Measurements from ENCODE around the gene ADAM30.
"Not testable (repeated sequence)": the region's sequence is repeated elsewhere in the genome, so short reads cannot be mapped to it uniquely, and the experiment has no call there.

Gene ADAM30

GRCh38 chr1:119862276-119862675 is 34.0 kb downstream of the ADAM30 start:
- Histone ChIP-seq H3K27ac (no peak overlapping the region), H3K9me3 (ENCODE audit: low read depth, low read length) (no peaks in the 10 kb centered on the region), H3K36me3 (ENCODE audit: insufficient read depth, low read length) (no peaks in the 10 kb centered on the region), H3K9ac (ENCODE audit: insufficient read length) (no peak overlapping the region), H3K4me3 (no peak overlapping the region)
- no peak for TF ChIP-seq POLR2AphosphoS5 (IDR thresholded peaks at IDR 0.05; ENCODE audit: borderline replicate concordance, low read depth, low read length)
- TF ChIP-seq EZH2 (IDR thresholded peaks at IDR 0.05): no peak
- TF ChIP-seq FOXP2 (optimal IDR thresholded peaks at IDR 0.05; ENCODE audit: control extremely low read depth, extremely low read length, insufficient read depth): no peak
- no peak for DNase-seq (ENCODE audit: low read depth, low spot score)

DNA sequence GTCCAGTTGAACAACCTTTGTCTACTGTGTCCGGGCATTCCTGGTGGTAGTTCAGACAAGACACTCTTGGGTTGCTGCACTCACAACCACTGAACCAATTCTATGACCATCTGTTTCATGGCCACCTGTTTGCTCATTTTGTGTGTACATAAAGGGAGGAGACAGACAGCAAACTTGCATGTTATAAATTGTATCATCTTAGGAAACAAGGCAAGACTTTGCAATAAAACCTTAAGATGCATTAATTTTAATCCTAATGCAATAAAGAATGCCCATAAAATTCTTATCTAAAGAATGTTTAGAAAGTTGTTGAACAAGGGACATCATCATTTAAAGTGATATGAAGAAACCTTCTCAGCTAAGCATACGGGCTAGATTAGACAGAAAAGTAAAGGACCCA is 34.8 kb downstream of the ADAM30 start:
- TF ChIP-seq POLR2AphosphoS5 (IDR thresholded peaks at IDR 0.05; ENCODE audit: borderline replicate concordance, low read depth, low read length) (no peak), FOXP2 (optimal IDR thresholded peaks at IDR 0.05; ENCODE audit: control extremely low read depth, extremely low read length, insufficient read depth) (no peak), EZH2 (IDR thresholded peaks at IDR 0.05) (no peak)
- H3K9me3 ChIP-seq (ENCODE audit: low read depth, low read length): no peaks in the 10 kb centered on the region
- no peak overlapping the region for H3K4me3 ChIP-seq
- DNase-seq (ENCODE audit: low read depth, low spot score): no peak
- H3K36me3 ChIP-seq (ENCODE audit: insufficient read depth, low read length): no peaks in the 10 kb centered on the region
- H3K27ac ChIP-seq: no peak overlapping the region
- H3K9ac ChIP-seq (ENCODE audit: insufficient read length): no peak overlapping the region

DNA sequence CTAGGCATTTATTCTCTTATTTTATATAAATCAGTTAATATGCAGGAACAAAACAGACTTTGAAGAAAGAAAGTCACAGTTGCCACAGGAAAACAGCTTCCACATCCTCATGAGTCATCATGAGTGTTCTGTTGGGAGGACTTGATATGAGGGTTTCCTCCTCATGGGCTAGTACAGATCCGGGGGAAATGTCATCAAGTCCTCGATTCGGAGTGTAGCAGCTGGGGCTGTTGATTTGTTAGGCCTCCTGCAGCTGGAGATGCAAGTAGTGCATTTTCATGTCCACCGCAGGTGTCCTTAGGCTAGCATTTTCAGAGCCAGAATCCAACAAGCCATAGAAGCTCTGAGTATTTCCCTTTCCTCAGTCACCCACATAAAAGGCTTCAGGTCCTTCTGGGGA is 36.7 kb downstream of the ADAM30 start:
- H3K27ac ChIP-seq: no peak overlapping the region
- DNase-seq (ENCODE audit: low read depth, low spot score): no peak
- TF ChIP-seq POLR2AphosphoS5 (IDR thresholded peaks at IDR 0.05; ENCODE audit: borderline replicate concordance, low read depth, low read length) (no peak), FOXP2 (optimal IDR thresholded peaks at IDR 0.05; ENCODE audit: control extremely low read depth, extremely low read length, insufficient read depth) (no peak), EZH2 (IDR thresholded peaks at IDR 0.05) (no peak)
- H3K9me3 ChIP-seq (ENCODE audit: low read depth, low read length): no peaks in the 10 kb centered on the region
- H3K9ac ChIP-seq (ENCODE audit: insufficient read length): no peak overlapping the region
- no peak overlapping the region for H3K4me3 ChIP-seq
- H3K36me3 ChIP-seq (ENCODE audit: insufficient read depth, low read length): no peaks in the 10 kb centered on the region

- not testable (repeated sequence) for DNase-seq (ENCODE audit: low read depth, low spot score); H3K36me3 ChIP-seq (ENCODE audit: insufficient read depth, low read length); H3K27ac ChIP-seq; H3K9ac ChIP-seq (ENCODE audit: insufficient read length); H3K4me3 ChIP-seq; H3K9me3 ChIP-seq (ENCODE audit: low read depth, low read length)
These were observed 37.6 kb downstream of the ADAM30 start for GRCh38 chr1:119858556-119859214.

DNA sequence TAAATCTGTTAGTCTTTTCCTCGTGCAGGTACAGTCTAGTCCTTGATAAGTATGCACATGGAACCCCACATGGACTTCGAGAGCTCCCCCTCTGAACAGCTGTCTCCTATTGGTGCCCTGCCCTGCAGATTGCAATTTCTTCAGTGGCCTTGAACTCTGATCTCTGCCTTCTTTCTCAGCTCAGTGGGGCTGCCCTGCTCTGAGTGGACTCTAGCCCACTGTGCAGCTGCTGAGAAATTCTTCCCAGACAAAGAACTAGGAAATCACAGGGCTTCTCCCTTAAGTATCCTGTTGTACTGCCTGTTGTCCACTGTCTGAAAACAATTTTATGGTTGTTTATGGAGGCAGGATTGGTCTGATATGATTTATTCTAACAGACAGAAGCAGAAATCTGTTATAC is 38.2 kb downstream of the ADAM30 start:
- H3K4me3 ChIP-seq: no peak overlapping the region
- H3K9ac ChIP-seq (ENCODE audit: insufficient read length): no peak overlapping the region
- TF ChIP-seq EZH2 (IDR thresholded peaks at IDR 0.05) (no peak), FOXP2 (optimal IDR thresholded peaks at IDR 0.05; ENCODE audit: control extremely low read depth, extremely low read length, insufficient read depth) (no peak), POLR2AphosphoS5 (IDR thresholded peaks at IDR 0.05; ENCODE audit: borderline replicate concordance, low read depth, low read length) (no peak)
- no peak overlapping the region for H3K27ac ChIP-seq
- no peak for DNase-seq (ENCODE audit: low read depth, low spot score)
- H3K9me3 ChIP-seq (ENCODE audit: low read depth, low read length): no peaks in the 10 kb centered on the region
- no peaks in the 10 kb centered on the region for H3K36me3 ChIP-seq (ENCODE audit: insufficient read depth, low read length)

- TF ChIP-seq EZH2 (IDR thresholded peaks at IDR 0.05) (no peak), POLR2AphosphoS5 (IDR thresholded peaks at IDR 0.05; ENCODE audit: borderline replicate concordance, low read depth, low read length) (no peak), FOXP2 (optimal IDR thresholded peaks at IDR 0.05; ENCODE audit: control extremely low read depth, extremely low read length, insufficient read depth) (no peak)
- H3K4me3 ChIP-seq: no peak overlapping the region
- no peaks in the 10 kb centered on the region for H3K36me3 ChIP-seq (ENCODE audit: insufficient read depth, low read length)
- H3K9me3 ChIP-seq (ENCODE audit: low read depth, low read length): no peaks in the 10 kb centered on the region
- no peak overlapping the region for H3K9ac ChIP-seq (ENCODE audit: insufficient read length)
- no peak for DNase-seq (ENCODE audit: low read depth, low spot score)
- H3K27ac ChIP-seq: no peak overlapping the region
These were observed 43.2 kb downstream of the ADAM30 start for GRCh38 chr1:119853155-119853554.

- not testable (repeated sequence) for H3K27ac ChIP-seq; DNase-seq (ENCODE audit: low read depth, low spot score); H3K36me3 ChIP-seq (ENCODE audit: insufficient read depth, low read length); H3K4me3 ChIP-seq; H3K9me3 ChIP-seq (ENCODE audit: low read depth, low read length); H3K9ac ChIP-seq (ENCODE audit: insufficient read length)
These were observed 52.1 kb downstream of the ADAM30 start for GRCh38 chr1:119844206-119844605.

All from SK-N-MC (cell line).